Measurements from ENCODE around the gene SEMA6B.
"Not testable (repeated sequence)": the region's sequence is repeated elsewhere in the genome, so short reads cannot be mapped to it uniquely, and the experiment has no call there.

SEMA6B gene

DNA sequence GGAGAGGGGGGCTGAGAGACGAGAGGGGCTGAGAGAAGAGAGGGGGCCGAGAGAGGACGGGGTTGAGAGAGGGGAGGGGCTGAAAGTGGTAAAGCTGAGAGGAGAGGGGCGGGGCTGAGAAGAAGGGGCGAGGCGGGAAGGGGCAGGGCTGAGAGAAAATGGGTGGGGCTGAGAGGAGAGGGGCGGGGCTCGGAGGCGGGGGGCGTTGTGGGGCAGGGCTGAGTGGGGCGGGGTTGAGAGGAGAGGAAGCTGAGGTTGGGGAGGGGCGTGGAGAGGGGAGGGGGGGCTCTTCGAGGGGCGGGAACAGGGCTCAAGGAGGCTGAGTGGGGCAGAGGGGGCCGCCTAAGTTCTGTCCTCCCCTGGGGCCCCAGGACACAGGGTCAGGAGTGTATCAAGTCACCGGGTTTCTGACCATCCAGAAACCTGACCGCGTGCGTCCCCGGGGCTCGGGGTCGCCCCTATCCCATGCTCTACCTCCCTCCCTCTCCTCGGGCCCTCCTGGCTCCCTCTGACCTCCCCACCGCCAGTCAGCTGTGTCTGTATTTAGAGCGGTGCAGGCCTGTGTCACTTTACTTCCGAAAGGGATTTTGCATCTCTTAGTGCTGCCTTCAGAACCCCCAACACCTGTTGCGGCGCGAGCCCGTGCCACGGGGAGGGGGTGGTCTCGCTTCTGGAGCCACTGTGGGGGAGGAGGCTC lies 38.6 kb upstream of the SEMA6B start:
- DNase-seq (ENCODE audit: insufficient read length, low spot score) = peak; percentile 75
- no peak for TF ChIP-seq POLR2AphosphoS5 (IDR thresholded peaks at IDR 0.05; ENCODE audit: low read depth, low read length)
- no peak for TF ChIP-seq SPI1 (IDR thresholded peaks at IDR 0.05; ENCODE audit: low read depth, low read length)
- no peak for TF ChIP-seq POLR2A (IDR thresholded peaks at IDR 0.05; ENCODE audit: low read depth, low read length)
- TF ChIP-seq PAX5 (IDR thresholded peaks at IDR 0.05; ENCODE audit: insufficient read depth, low read length, severe bottlenecking) = no peak
- no peak for TF ChIP-seq TAF1 (IDR thresholded peaks at IDR 0.05; ENCODE audit: low read depth, low read length)
- no peak for TF ChIP-seq POU2F2 (IDR thresholded peaks at IDR 0.05; ENCODE audit: low read depth, low read length)
- FAIRE-seq = peak; percentile 23

- DNase-seq (ENCODE audit: insufficient read length, low spot score) (no peak), FAIRE-seq (no peak)
- no peak for TF ChIP-seq POLR2AphosphoS5 (IDR thresholded peaks at IDR 0.05; ENCODE audit: low read depth, low read length)
- no peak for TF ChIP-seq POLR2A (IDR thresholded peaks at IDR 0.05; ENCODE audit: low read depth, low read length)
- TF ChIP-seq POU2F2 (IDR thresholded peaks at IDR 0.05; ENCODE audit: low read depth, low read length) = no peak
- TF ChIP-seq SPI1 (IDR thresholded peaks at IDR 0.05; ENCODE audit: low read depth, low read length) = no peak
- TF ChIP-seq TAF1 (IDR thresholded peaks at IDR 0.05; ENCODE audit: low read depth, low read length) = no peak
- no peak for TF ChIP-seq PAX5 (IDR thresholded peaks at IDR 0.05; ENCODE audit: insufficient read depth, low read length, severe bottlenecking)
Observed at GRCh38 chr19:4597278-4597974, 37.9 kb upstream of the SEMA6B start.

- DNase-seq (ENCODE audit: insufficient read length, low spot score) (no peak), FAIRE-seq (no peak)
- TF ChIP-seq POU2F2 (IDR thresholded peaks at IDR 0.05; ENCODE audit: low read depth, low read length) (no peak), TAF1 (IDR thresholded peaks at IDR 0.05; ENCODE audit: low read depth, low read length) (no peak), POLR2A (IDR thresholded peaks at IDR 0.05; ENCODE audit: low read depth, low read length) (no peak), POLR2AphosphoS5 (IDR thresholded peaks at IDR 0.05; ENCODE audit: low read depth, low read length) (no peak), PAX5 (IDR thresholded peaks at IDR 0.05; ENCODE audit: insufficient read depth, low read length, severe bottlenecking) (no peak), SPI1 (IDR thresholded peaks at IDR 0.05; ENCODE audit: low read depth, low read length) (no peak)
Observed at GRCh38 chr19:4596033-4596904, 36.8 kb upstream of the SEMA6B start.

DNA sequence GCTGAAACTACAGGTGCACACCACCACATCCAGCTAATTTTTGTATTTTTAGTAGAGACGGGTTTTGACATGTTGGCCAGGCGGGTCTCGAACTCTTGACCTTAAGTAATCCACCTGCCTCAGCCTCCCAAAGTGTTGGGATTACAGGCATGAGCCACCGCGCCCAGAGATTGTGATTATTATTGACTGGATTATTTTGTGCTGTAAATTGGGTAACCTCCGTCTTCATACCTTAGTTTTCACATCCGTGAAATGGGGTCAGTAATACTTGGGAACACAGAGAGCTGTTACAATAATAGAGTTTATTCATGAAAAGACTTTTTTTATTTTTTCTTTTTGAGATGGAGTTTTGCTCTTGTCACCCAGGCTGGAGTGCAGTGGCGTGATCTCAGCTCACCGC lies 35.7 kb upstream of the SEMA6B start:
- not testable (repeated sequence) for DNase-seq (ENCODE audit: insufficient read length, low spot score); FAIRE-seq

DNA sequence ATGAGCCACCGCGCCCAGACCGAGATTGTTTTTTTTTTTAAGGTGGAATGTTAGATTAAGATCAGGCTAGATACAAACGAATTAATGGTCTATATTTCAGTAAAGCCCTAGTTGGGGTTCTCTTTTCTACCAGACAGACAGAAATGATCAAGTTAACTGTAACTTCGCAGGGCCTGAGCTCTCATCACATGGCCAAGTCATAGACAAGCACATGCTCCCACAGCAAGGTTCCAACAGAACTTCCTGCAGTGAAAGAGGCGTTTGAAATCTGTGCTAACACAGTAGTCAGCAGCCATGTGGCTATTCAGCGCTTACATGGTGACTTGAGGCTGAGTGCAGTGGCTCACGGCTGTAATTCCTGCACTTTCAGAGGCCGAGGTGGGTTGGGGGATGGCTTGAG lies 34.7 kb upstream of the SEMA6B start:
- TF ChIP-seq PAX5 (IDR thresholded peaks at IDR 0.05; ENCODE audit: insufficient read depth, low read length, severe bottlenecking) (no peak), POLR2AphosphoS5 (IDR thresholded peaks at IDR 0.05; ENCODE audit: low read depth, low read length) (no peak), POU2F2 (IDR thresholded peaks at IDR 0.05; ENCODE audit: low read depth, low read length) (no peak), POLR2A (IDR thresholded peaks at IDR 0.05; ENCODE audit: low read depth, low read length) (no peak), SPI1 (IDR thresholded peaks at IDR 0.05; ENCODE audit: low read depth, low read length) (no peak), TAF1 (IDR thresholded peaks at IDR 0.05; ENCODE audit: low read depth, low read length) (no peak)
- DNase-seq (ENCODE audit: insufficient read length, low spot score) = no peak
- no peak for FAIRE-seq

- FAIRE-seq (no peak), DNase-seq (ENCODE audit: insufficient read length, low spot score) (no peak)
- TF ChIP-seq POU2F2 (IDR thresholded peaks at IDR 0.05; ENCODE audit: low read depth, low read length) = no peak
Observed at GRCh38 chr19:4593409-4593851, 33.9 kb upstream of the SEMA6B start.

- DNase-seq (ENCODE audit: insufficient read length, low spot score) (no peak), FAIRE-seq (no peak)
- no peak for TF ChIP-seq TAF1 (IDR thresholded peaks at IDR 0.05; ENCODE audit: low read depth, low read length)
- TF ChIP-seq PAX5 (IDR thresholded peaks at IDR 0.05; ENCODE audit: insufficient read depth, low read length, severe bottlenecking) = no peak
- no peak for TF ChIP-seq SPI1 (IDR thresholded peaks at IDR 0.05; ENCODE audit: low read depth, low read length)
- no peak for TF ChIP-seq POLR2AphosphoS5 (IDR thresholded peaks at IDR 0.05; ENCODE audit: low read depth, low read length)
- no peak for TF ChIP-seq POLR2A (IDR thresholded peaks at IDR 0.05; ENCODE audit: low read depth, low read length)
- TF ChIP-seq POU2F2 (IDR thresholded peaks at IDR 0.05; ENCODE audit: low read depth, low read length) = no peak
Observed at GRCh38 chr19:4592445-4592844, 33.0 kb upstream of the SEMA6B start.

DNA sequence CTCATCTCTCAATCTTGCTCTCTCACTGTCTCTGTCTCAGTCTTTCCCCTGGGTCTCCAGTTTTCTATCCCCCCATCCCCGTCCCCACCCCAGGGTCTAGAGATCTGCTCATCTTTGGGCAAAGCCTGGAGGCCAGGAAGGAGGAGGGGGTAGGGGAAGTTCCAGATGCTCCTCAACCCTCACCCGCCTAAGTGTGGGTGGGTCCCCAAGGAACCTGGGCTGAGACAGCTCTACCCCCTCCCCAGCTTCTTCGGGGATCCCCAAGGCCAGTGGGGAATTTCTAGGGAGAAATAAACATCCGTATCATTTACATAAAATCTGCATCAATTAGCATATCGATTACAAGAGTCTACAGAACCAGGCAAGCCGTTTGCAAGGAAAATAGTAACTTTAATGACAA lies 31.8 kb upstream of the SEMA6B start:
- TF ChIP-seq POU2F2 (IDR thresholded peaks at IDR 0.05; ENCODE audit: low read depth, low read length) (no peak), POLR2AphosphoS5 (IDR thresholded peaks at IDR 0.05; ENCODE audit: low read depth, low read length) (no peak), PAX5 (IDR thresholded peaks at IDR 0.05; ENCODE audit: insufficient read depth, low read length, severe bottlenecking) (no peak), POLR2A (IDR thresholded peaks at IDR 0.05; ENCODE audit: low read depth, low read length) (no peak), TAF1 (IDR thresholded peaks at IDR 0.05; ENCODE audit: low read depth, low read length) (no peak), SPI1 (IDR thresholded peaks at IDR 0.05; ENCODE audit: low read depth, low read length) (no peak)
- DNase-seq (ENCODE audit: insufficient read length, low spot score) (no peak), FAIRE-seq (no peak)

- FAIRE-seq (no peak), DNase-seq (ENCODE audit: insufficient read length, low spot score) (no peak)
- TF ChIP-seq PAX5 (IDR thresholded peaks at IDR 0.05; ENCODE audit: insufficient read depth, low read length, severe bottlenecking) = no peak
- TF ChIP-seq SPI1 (IDR thresholded peaks at IDR 0.05; ENCODE audit: low read depth, low read length) = no peak
- no peak for TF ChIP-seq POLR2A (IDR thresholded peaks at IDR 0.05; ENCODE audit: low read depth, low read length)
- TF ChIP-seq POLR2AphosphoS5 (IDR thresholded peaks at IDR 0.05; ENCODE audit: low read depth, low read length) = no peak
- TF ChIP-seq POU2F2 (IDR thresholded peaks at IDR 0.05; ENCODE audit: low read depth, low read length) = no peak
- TF ChIP-seq TAF1 (IDR thresholded peaks at IDR 0.05; ENCODE audit: low read depth, low read length) = no peak
Observed at GRCh38 chr19:4590559-4590958, 31.1 kb upstream of the SEMA6B start.
